ENCODE results near the gene DLG5.

The DLG5 gene

DNA sequence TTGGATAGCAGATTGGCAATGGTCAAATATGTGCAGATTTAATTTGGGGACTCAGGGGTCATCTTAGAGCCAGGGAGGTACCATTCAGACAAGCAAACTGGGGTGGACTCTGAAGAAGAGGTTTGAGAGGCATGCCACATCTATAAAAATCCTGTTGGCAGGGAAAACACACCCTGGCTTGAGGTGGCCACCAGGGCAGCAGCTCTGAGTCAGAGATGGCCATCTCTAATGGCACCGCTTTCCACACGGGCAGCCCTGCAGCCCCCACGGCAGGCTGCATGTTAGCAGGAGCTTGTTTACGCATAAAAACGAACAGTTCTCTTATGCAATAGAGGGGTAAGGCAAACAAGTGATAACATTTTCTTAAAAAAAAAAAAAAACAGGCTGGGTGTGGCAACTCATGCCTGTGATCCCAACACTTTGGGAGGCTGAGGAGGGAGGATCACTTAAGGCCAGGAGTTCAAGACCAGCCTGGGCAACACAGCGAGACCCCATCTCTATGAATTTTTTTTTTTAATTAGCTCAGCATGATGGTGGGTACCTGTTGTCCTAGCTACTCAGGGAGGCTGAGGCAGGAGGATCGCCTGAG is 14.9 kb downstream of the DLG5 start:
- Histone ChIP-seq H3K9ac (ENCODE audit: low read depth, low read length) (no peak overlapping the region), H4K20me1 (ENCODE audit: insufficient read depth, low read length) (peaks cover 43% of the 10 kb centered on the region), H3K79me2 (ENCODE audit: insufficient read depth, low read length) (peaks cover 52% of the 10 kb centered on the region), H3K9me3 (ENCODE audit: insufficient read depth, low read length, severe bottlenecking) (no peaks in the 10 kb centered on the region), H3K4me3 (ENCODE audit: low read depth in 1 of 2, low read length in 2 of 2) (no peak overlapping the region), H3K36me3 (ENCODE audit: insufficient read depth, low read length) (no peaks in the 10 kb centered on the region), H3K27ac (ENCODE audit: low read length) (no peak overlapping the region), H3K4me1 (ENCODE audit: insufficient read depth, low read length) (no peaks in the 10 kb centered on the region), H2AFZ (ENCODE audit: low read depth, low read length) (no peak overlapping the region), H3K4me2 (ENCODE audit: insufficient read depth, low read length) (no peak overlapping the region), H3K27me3 (ENCODE audit: insufficient read depth, low read length, poor library complexity) (no peaks in the 10 kb centered on the region)
- no peak for ATAC-seq (ENCODE audit: insufficient read depth, low read depth)
- no peak for DNase-seq
- TF ChIP-seq, protein P1, sequence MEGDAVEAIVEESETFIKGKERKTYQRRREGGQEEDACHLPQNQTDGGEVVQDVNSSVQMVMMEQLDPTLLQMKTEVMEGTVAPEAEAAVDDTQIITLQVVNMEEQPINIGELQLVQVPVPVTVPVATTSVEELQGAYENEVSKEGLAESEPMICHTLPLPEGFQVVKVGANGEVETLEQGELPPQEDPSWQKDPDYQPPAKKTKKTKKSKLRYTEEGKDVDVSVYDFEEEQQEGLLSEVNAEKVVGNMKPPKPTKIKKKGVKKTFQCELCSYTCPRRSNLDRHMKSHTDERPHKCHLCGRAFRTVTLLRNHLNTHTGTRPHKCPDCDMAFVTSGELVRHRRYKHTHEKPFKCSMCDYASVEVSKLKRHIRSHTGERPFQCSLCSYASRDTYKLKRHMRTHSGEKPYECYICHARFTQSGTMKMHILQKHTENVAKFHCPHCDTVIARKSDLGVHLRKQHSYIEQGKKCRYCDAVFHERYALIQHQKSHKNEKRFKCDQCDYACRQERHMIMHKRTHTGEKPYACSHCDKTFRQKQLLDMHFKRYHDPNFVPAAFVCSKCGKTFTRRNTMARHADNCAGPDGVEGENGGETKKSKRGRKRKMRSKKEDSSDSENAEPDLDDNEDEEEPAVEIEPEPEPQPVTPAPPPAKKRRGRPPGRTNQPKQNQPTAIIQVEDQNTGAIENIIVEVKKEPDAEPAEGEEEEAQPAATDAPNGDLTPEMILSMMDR (IDR thresholded peaks at IDR 0.05; ENCODE audit: borderline replicate concordance, extremely low read depth, low read length, poor library complexity, severe bottlenecking), result no peak

DNA sequence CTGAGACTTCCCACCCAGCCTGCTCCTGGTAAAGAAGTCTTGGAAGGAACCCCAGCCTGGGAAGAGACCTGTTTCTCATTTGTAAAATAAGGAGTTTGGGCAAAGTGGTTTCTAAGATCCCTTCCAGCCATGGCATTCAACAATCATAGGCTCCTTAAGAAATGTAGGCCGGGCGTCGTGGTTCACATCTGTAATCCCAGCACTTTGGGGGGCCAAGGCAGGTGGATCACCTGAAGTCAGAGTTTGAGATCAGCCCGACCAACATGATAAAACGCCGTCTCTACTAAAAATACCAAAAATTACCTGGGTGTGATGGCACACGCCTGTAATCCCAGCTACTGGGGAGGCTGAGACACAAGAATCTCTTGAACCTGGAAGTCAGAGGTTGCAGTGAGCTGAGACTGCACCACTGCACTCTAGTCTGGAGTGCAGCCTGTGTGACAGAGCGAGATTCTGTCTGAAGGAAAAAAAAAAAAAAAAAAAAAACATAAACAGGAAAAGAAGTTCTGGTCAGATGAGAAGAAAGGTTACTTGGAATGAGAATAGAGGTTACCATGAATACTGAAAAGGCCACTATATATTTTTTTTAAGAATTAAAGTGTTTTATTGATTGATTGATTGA is 15.9 kb downstream of the DLG5 start:
- no peaks in the 10 kb centered on the region for H3K36me3 ChIP-seq (ENCODE audit: insufficient read depth, low read length)
- no peak overlapping the region for H3K27ac ChIP-seq (ENCODE audit: low read length)
- H3K4me3 ChIP-seq (ENCODE audit: low read depth in 1 of 2, low read length in 2 of 2), result no peak overlapping the region
- no peaks in the 10 kb centered on the region for H3K27me3 ChIP-seq (ENCODE audit: insufficient read depth, low read length, poor library complexity)
- no peak for ATAC-seq (ENCODE audit: insufficient read depth, low read depth)
- TF ChIP-seq, protein P1 (IDR thresholded peaks at IDR 0.05; ENCODE audit: borderline replicate concordance, extremely low read depth, low read length, poor library complexity, severe bottlenecking), result no peak
- TF ChIP-seq EZH2 (IDR thresholded peaks at IDR 0.05; ENCODE audit: borderline replicate concordance, low read depth, low read length, severe bottlenecking), result no peak
- H3K4me2 ChIP-seq (ENCODE audit: insufficient read depth, low read length), result no peak overlapping the region
- no peaks in the 10 kb centered on the region for H3K4me1 ChIP-seq (ENCODE audit: insufficient read depth, low read length)
- no peak overlapping the region for H3K9ac ChIP-seq (ENCODE audit: low read depth, low read length)
- H2AFZ ChIP-seq (ENCODE audit: low read depth, low read length), result no peak overlapping the region
- H3K79me2 ChIP-seq (ENCODE audit: insufficient read depth, low read length), result peaks cover 47% of the 10 kb centered on the region; the same call in 1 of the 2 replicates
- H3K9me3 ChIP-seq (ENCODE audit: insufficient read depth, low read length, severe bottlenecking), result no peaks in the 10 kb centered on the region
- peaks cover 48% of the 10 kb centered on the region for H4K20me1 ChIP-seq (ENCODE audit: insufficient read depth, low read length)
- no peak for DNase-seq

DNA sequence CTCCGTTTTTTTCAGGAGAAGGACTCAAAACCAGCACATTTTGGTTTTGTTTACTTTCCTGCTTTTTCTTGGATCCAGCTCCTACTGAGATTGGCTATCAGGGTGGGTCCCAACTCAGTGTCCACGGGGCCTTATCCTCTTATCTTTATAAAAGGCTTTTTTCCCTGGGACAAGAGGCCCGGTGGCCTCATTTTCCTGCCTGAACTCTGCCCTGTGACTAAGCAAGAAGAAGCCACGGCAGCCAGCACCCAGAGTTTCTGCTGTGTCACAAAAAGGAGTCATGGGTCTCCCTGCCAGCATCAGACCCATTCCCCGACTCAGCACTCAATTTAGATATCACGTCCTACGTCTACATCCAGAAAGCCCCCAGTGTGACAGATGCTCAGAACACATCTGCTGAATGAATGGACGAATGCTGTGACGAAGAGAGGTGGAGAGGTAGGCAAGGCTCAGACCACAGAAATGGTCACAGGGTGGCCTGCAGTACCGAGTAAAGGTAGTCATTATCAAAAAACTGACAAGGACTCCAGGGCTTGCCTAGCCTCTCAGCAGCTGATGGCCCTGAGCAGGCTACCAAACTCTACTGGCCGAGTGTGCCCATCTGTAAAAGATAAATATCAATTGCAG is 16.7 kb downstream of the DLG5 start:
- H3K27me3 ChIP-seq (ENCODE audit: insufficient read depth, low read length, poor library complexity), result no peaks in the 10 kb centered on the region
- ATAC-seq (ENCODE audit: insufficient read depth, low read depth) (no peak), DNase-seq (no peak)
- no peaks in the 10 kb centered on the region for H3K4me1 ChIP-seq (ENCODE audit: insufficient read depth, low read length)
- peaks cover 45% of the 10 kb centered on the region; the same call in 1 of the 2 replicates for H3K79me2 ChIP-seq (ENCODE audit: insufficient read depth, low read length)
- H3K4me2 ChIP-seq (ENCODE audit: insufficient read depth, low read length), result no peak overlapping the region
- H2AFZ ChIP-seq (ENCODE audit: low read depth, low read length), result no peak overlapping the region
- no peaks in the 10 kb centered on the region for H3K36me3 ChIP-seq (ENCODE audit: insufficient read depth, low read length)
- peaks cover 49% of the 10 kb centered on the region; the same call in 1 of the 2 replicates for H4K20me1 ChIP-seq (ENCODE audit: insufficient read depth, low read length)
- no peak overlapping the region for H3K4me3 ChIP-seq (ENCODE audit: low read depth in 1 of 2, low read length in 2 of 2)
- H3K27ac ChIP-seq (ENCODE audit: low read length), result no peak overlapping the region
- TF ChIP-seq EZH2 (IDR thresholded peaks at IDR 0.05; ENCODE audit: borderline replicate concordance, low read depth, low read length, severe bottlenecking), result no peak
- TF ChIP-seq, protein P1 (IDR thresholded peaks at IDR 0.05; ENCODE audit: borderline replicate concordance, extremely low read depth, low read length, poor library complexity, severe bottlenecking), result no peak
- no peak overlapping the region for H3K9ac ChIP-seq (ENCODE audit: low read depth, low read length)
- H3K9me3 ChIP-seq (ENCODE audit: insufficient read depth, low read length, severe bottlenecking), result no peaks in the 10 kb centered on the region
